Fibroblast of skin of abdomen (primary cell): Measurements from ENCODE around the gene MDH2. TPM values are rescaled to one million over a fixed set of nuclear protein-coding genes. Genes with fewer than 3 reads are reported as not detected.
"Not testable (repeated sequence)": the region's sequence is repeated elsewhere in the genome, so short reads cannot be mapped to it uniquely, and the experiment has no call there.

Source experiments
- DNase-seq: peaks from one replicate; pipeline ENCODE4 v3.0.0-alpha.2; 2013
- polyA plus RNA-seq, 2 experiments: library from polyadenylated mRNA; unstranded; fragments of 120-200 nt; gene quantifications; one replicate each; pipeline ENCODE4 v1.2.1, GENCODE V29; 2013; ENCODE audit not compliant: insufficient read length in 2 of 2

MDH2 gene
- polyA plus RNA-seq (2013, experiment 1 of 2; ENCODE audit: insufficient read length): 334 TPM
- polyA plus RNA-seq (2013, experiment 2 of 2; ENCODE audit: insufficient read length): 352 TPM

- peak; percentile 94 for DNase-seq
Observed at GRCh38 chr7:76047811-76048667, at the start of gene MDH2, which contains the start of gene STYXL1. MDH2 (plus strand) TSS chr7:76048106; CDS start chr7:76048161, 55 bp downstream. STYXL1 (minus strand) TSS chr7:76048000; CDS start chr7:76030523, 17,477 bp downstream.

DNA sequence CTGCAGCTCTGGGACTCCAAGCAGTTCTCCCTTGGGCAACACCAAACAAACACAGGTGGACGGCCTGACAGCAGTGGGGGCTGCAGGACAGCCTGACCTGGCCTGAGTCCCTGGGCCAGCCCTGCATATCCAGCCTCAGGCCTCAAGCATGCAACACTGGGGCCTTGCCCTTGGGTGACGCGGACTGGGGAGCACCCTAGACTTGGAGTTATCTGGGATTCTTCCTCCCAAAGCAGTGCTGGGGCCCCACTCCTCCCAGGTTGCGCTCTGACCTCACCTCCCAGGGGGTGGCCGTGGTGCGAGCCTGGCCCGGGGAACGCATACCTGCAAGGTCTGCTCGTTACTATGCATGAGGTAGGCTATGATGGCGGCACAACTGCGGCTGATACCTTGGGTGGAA lies 47.3 kb upstream of the MDH2 start:
- DNase-seq: no peak

DNA sequence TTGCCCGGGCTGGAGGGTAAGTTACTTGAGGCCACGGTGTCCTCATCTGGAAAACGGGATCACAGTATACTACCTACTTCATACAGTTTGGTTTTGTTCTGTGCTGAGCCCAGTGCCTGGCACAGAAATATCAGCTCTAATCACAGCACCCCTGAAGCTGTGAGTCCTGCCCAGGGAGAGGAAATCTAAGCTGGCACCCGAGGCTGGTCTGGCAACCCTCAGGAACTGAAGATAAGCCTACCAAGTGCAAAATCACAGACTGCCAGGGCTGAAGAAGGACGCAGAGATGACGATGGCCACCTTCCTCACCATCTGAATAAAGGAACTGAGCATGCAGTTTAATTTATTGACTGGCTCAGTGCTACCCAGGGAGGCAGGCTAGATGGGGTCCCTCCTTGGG lies 45.8 kb upstream of the MDH2 start:
- DNase-seq: no peak

DNA sequence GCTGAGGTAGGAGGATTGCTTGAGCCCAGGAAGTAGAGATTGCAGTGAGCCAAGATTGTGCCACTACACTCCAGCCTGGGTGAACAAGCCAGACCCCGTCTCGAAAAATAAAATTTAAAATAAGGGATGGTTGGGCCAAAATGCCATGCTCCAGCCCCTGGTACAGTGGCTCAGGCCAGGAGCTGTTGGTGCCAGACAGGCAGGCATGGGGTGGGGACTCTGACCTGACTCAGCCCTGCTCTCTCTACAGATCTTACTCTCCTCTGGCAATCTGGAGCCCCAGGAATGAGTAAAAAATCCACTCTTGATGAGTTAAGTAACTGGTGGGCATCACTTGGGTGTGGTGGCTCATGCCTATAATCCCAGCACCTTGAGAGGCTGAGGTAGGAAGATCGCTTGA lies 45.1 kb upstream of the MDH2 start:
- DNase-seq: no peak

- no peak for DNase-seq
Observed at GRCh38 chr7:76003351-76003750, 44.6 kb upstream of the MDH2 start.

DNA sequence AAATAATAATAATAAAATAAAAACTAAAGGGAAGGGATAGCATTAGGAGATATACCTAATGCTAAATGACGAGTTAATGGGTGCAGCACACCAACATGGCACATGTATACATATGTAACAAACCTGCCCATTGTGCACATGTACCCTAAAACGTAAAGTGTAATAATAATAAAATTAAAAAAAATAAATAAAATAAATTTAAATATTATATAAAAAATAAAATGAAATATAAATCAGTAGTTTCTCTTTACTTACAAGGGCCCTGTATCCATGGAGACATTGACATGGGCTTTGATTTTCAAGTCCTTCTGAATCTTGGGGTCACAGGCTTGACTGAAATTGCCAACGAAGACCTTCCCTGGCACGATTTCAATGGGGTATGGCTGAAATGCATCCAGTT lies 42.9 kb upstream of the MDH2 start:
- not testable (repeated sequence) for DNase-seq

DNA sequence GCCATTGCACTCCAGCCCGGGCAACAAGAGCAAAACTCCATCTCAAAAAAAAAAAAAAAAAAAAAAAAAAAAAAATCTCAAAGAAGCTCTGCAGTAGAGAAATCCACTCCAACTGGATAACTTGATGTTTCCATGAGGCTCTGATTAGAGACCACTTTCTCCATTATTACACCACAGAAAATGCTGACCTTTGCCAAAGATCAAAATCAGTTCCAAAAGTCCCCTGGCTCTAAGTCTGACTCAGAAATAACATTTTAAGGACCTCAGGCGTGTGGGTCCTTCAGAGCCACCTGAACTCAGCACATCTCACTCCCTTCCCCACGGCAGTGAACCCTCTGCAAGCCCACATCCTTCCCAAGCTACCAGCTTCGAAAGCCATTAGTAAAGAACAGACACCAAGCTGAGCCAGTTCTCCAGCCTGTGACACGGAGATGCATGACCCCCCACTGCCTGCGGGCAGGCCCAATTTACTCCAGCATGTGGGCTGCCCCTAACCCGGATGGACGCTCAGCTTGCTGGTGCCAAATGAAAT lies 39.7 kb upstream of the MDH2 start:
- no peak for DNase-seq

DNA sequence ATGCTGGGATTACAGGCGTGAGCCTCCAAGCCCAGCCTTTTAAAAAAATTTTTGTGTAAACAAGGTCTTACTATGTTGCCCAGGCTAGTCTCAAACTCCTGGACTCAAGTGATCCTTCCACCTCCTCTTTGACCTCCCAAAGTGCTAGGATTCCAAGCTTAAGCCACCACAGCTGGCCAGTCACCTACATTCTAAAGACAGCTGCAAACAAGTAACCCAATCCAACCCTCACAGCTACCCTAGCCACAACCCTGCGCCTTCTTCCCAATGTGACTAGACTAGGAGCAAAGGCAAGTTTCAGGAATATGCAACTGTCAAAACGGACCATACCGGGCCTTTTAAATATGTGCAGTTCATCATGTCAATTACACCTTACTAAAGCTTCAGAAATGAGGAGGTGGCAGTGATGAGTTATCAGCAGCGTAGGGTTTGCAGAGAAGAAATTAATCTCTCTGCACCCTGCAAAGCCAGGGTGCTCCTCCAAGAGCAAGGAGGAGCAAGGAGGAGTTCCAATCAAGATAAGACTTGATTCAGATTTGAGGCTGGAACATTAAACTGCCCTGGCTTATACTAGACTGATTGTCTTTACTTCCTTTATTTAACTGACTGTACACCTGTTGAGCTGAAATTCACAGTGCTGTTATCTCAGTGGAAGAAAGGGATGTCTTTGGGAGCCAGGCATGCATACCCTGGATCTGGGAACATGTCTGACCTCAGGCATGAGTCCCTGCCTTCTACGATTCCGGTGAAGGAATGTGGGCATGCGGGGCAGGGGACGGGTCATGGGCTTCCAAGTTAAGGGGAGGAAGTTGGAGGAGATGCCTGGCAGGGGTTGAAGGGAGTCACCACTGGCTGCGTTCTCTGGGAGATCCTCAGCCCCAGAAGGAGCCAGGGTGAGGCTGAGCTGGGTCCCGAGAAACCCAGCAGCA lies 38.0 kb upstream of the MDH2 start:
- no peak for DNase-seq

DNA sequence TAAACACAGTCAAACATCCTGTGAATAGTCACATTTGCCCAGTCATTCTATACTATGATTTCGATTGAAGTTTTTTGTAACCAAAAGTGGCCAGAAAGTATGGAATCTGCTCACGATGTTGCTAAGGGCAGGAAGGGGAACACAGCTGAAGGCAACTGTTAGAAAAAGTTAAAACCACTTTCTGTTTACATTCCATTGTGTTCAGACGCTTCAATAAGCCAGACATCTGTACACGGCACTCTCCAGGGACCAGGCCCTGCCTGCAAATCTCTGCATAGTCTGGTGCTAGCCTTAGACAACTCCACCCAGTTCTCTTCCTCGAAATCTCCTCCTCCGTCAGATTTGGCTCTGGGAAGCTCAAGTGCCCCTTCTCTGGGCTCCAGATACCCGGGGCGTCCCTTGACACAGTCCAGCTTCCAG lies 36.5 kb upstream of the MDH2 start:
- peak; percentile 67 for DNase-seq

GRCh38 chr7:76016191-76016947 lies 31.5 kb upstream of the MDH2 start:
- no peak for DNase-seq

DNA sequence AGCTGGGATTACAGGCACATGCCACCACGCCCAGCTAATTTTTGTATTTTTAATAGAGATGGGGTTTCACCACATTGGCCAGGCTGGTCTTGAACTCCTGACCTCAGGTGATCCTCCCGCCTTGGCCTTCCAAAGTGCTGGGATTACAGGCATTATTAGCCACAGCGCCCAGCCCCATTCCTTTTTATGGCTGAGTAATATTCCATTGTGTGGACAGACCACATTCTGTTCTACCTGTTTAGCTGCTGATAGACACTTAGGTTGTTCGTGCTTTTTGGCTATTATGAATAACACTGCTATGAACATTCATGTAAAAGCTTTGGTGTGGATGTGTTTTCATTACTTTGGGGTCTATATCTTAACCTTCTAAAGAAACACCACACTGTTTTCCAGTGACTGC lies 29.4 kb upstream of the MDH2 start:
- not testable (repeated sequence) for DNase-seq

DNA sequence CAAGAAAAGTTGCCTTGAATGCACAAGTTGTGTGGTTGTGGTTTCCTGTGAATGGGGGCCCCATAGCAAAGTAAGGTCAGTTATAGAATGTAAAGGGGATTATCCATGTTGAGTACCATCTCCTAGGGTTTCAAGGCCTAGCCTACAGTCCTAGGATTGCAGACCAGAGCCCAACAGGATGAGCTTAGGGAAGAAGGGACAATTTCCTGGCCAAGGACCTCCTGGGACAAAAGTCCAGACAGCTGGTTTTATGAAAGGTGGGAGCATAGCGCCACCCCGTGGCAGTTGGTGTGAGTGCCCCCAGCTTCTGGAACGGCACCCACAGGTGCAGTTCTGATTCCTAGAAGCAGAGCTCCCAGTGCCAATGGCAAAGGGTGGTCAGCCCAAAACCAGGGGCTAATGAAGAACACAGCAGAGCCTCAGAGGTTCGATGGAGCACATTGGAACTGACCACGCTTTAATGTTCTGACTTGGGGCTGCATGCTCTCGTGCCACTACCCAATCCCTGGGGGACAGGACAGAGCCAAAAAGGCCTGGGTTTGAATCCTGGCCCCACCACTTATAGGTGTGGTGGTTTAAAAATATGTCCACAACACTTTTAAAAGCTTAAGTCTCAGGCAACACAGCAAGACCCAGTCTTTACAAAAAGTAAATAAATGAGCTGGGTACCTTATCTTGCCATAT lies 27.7 kb upstream of the MDH2 start:
- peak; percentile 35 for DNase-seq

- DNase-seq: no peak
Observed at GRCh38 chr7:76022026-76022780, 25.7 kb upstream of the MDH2 start.

DNA sequence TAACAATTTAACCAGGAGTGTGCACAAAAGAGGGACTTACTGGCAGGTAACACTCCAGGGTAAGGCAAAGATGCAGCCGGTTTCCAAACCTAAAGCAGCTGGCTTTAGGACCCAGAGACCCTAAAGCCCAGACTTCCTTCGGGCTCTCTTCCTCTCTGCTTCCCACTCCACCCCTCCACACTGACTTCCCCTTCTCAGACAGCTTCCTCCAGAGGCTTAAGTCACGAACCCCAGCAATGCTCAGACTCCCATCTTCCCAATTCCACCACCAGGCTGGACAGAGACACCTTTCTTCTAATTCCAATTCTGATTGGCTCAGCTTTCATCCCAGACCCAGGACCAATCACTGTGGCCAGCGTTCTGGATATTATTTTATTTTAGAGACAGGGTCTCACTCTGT lies 24.9 kb upstream of the MDH2 start:
- DNase-seq: no peak

DNA sequence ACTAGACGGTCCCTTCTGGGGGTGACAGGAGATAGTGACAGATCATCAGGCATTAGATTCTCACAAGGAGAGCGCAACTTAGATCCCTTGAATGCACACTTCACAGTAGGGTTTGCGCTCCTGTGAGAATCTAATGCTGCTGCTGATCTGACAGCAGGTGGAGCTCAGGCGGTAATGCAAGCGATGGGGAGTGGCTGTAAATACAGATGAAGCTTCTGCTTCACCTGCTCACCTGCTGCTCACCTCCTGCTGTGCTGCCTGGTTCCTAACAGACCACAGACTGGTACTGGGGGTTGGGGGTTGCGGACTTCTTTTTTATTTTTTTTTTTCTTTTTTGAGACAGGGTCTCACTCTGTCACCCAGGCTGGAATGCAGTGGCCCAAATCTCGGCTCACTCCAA lies 18.2 kb upstream of the MDH2 start:
- DNase-seq: not testable (repeated sequence)

- no peak for DNase-seq
Observed at GRCh38 chr7:76031964-76032363, 15.9 kb upstream of the MDH2 start.

- DNase-seq: peak; percentile 73
Observed at GRCh38 chr7:76037310-76037709, 10.6 kb upstream of the MDH2 start.

- no peak for DNase-seq
Observed at GRCh38 chr7:76040126-76040525, 7.8 kb upstream of the MDH2 start.

- DNase-seq: no peak
Observed at GRCh38 chr7:76044375-76044865, 3.5 kb upstream of the MDH2 start.

GRCh38 chr7:76047305-76047810 lies 548 bp upstream of the MDH2 start:
- DNase-seq: no peak
